IMR-90 (cell line): ENCODE data around the gene GCG. TPM values are rescaled to one million over a fixed set of nuclear protein-coding genes. Genes with fewer than 3 reads are reported as not detected.

ENCODE experiments used
- ATAC-seq: fragments of 200-7000 bp; cut with Tn5 transposase; 2 replicates; pipeline ENCODE4 v1.9.1; 2020; ENCODE audit warnings: low read depth, mild to moderate bottlenecking, moderate library complexity
- BruUV-seq: library from RNA; stranded (reverse); fragments of 400-500 nt; replicated peaks from 2 replicates; lab custom pipeline; 2021; lab: Mats Ljungman, UMichigan
- CTCF ChIA-PET: fragments of 300-600 bp; formaldehyde crosslinking; extraction: SDS; loops from one replicate; lab custom pipeline; 2021; ENCODE audit warnings: antibody characterized with exemption; lab: Yijun Ruan, JAX
- POLR2A ChIA-PET: fragments of 300-600 bp; sonication (Branson Sonifier 250); formaldehyde crosslinking; loops from one replicate; lab custom pipeline; 2022; ENCODE audit warnings: antibody characterized with exemption; ENCODE audit not compliant: unreplicated experiment; lab: Charles Lee
- DNase-seq: peaks from one replicate; pipeline ENCODE4 v3.0.0; 2013
- H2AFZ ChIP-seq: replicated peaks from 2 replicates; pipeline ENCODE3; 2013; ENCODE audit warnings: low read length, mild to moderate bottlenecking; ENCODE audit not compliant: poor library complexity
- H2AK5ac ChIP-seq: 2 replicates; pipeline ENCODE4 v1.6.1; 2013; ENCODE audit warnings: low read depth, low read length, inconsistent platforms
- H2AK9ac ChIP-seq: replicated peaks from 2 replicates; pipeline ENCODE3; 2013; ENCODE audit warnings: mild to moderate bottlenecking, low read depth, low read length, moderate library complexity; ENCODE audit not compliant: poor library complexity
- H2BK120ac ChIP-seq: 2 replicates; pipeline ENCODE4 v1.6.1; 2013; ENCODE audit warnings: low read depth, low read length, inconsistent platforms
- H2BK15ac ChIP-seq: 3 replicates; pipeline ENCODE4 v1.6.1; 2013; ENCODE audit warnings: low read depth, low read length, inconsistent platforms
- H2BK20ac ChIP-seq: 2 replicates; pipeline ENCODE4 v1.6.1; 2013; ENCODE audit warnings: low read depth, mild to moderate bottlenecking, inconsistent platforms, low read length, moderate library complexity
- H2BK5ac ChIP-seq: 2 replicates; pipeline ENCODE4 v1.6.1; 2013; ENCODE audit warnings: mild to moderate bottlenecking, low read depth, low read length, inconsistent platforms; ENCODE audit not compliant: poor library complexity, severe bottlenecking
- H3K14ac ChIP-seq: replicated peaks from 2 replicates; pipeline ENCODE4 v1.6.1; 2013; ENCODE audit warnings: low read depth, low read length, inconsistent platforms
- H3K18ac ChIP-seq: 2 replicates; pipeline ENCODE4 v1.6.1; 2013; ENCODE audit warnings: low read depth, low read length, control low read depth
- H3K23ac ChIP-seq: 2 replicates; pipeline ENCODE4 v1.6.1; 2013; ENCODE audit warnings: low read depth, low read length, inconsistent platforms
- H3K27ac ChIP-seq: 2 replicates; pipeline ENCODE4 v1.5.1; 2013; ENCODE audit warnings: mild to moderate bottlenecking, control low read depth, low read length; ENCODE audit not compliant: insufficient read depth
- H3K27me3 ChIP-seq: 2 replicates; pipeline ENCODE4 v1.6.1; 2013; ENCODE audit warnings: low read length; ENCODE audit not compliant: control insufficient read depth, insufficient read depth
- H3K36me3 ChIP-seq: 2 replicates; pipeline ENCODE4 v1.6.1; 2013; ENCODE audit warnings: low read length, mixed read lengths; ENCODE audit not compliant: control insufficient read depth, insufficient read depth
- H3K4ac ChIP-seq: 2 replicates; pipeline ENCODE4 v1.6.1; 2013; ENCODE audit warnings: low read depth, low read length, inconsistent platforms
- H3K4me1 ChIP-seq: 2 replicates; pipeline ENCODE4 v1.6.1; 2013; ENCODE audit warnings: low read length, mixed read lengths; ENCODE audit not compliant: control insufficient read depth, insufficient read depth
- H3K4me2 ChIP-seq: 2 replicates; pipeline ENCODE4 v1.6.1; 2013; ENCODE audit warnings: low read depth, mild to moderate bottlenecking, control low read depth, low read length, moderate library complexity
- H3K4me3 ChIP-seq: 2 replicates; pipeline ENCODE4 v1.5.1; 2013; ENCODE audit warnings: low read depth, mild to moderate bottlenecking, control low read depth, low read length, moderate library complexity; ENCODE audit not compliant: insufficient read depth
- H3K56ac ChIP-seq: 2 replicates; pipeline ENCODE4 v1.6.1; 2013; ENCODE audit warnings: low read length, inconsistent platforms; ENCODE audit not compliant: insufficient read depth; ENCODE audit errors: extremely low read depth
- H3K79me1 ChIP-seq, 2 experiments: 2 replicates each; pipeline ENCODE4 v1.6.1; 2013; ENCODE audit warnings: low read length in 2 of 2, inconsistent platforms in 1 of 2, low read depth in 1 of 2
- H3K9ac ChIP-seq: 2 replicates; pipeline ENCODE4 v1.6.1; 2013; ENCODE audit warnings: low read depth, low read length, control low read depth
- H3K9me1 ChIP-seq: 2 replicates; pipeline ENCODE4 v1.6.1; 2013; ENCODE audit warnings: low read length, inconsistent platforms; ENCODE audit not compliant: insufficient read depth
- H3K9me3 ChIP-seq: 2 replicates; pipeline ENCODE4 v1.6.1; 2013; ENCODE audit warnings: low read length; ENCODE audit not compliant: control insufficient read depth, insufficient read depth
- H4K20me1 ChIP-seq: 2 replicates; pipeline ENCODE4 v1.6.1; 2013; ENCODE audit warnings: low read length, inconsistent platforms; ENCODE audit not compliant: insufficient read depth
- H4K5ac ChIP-seq: 2 replicates; pipeline ENCODE4 v1.6.1; 2013; ENCODE audit warnings: mild to moderate bottlenecking, low read depth, low read length, control low read depth
- H4K8ac ChIP-seq, 2 experiments: 2 replicates each; pipeline ENCODE4 v1.6.1; 2013; ENCODE audit warnings: low read depth in 2 of 2, low read length in 2 of 2, control low read depth in 1 of 2, inconsistent platforms in 1 of 2
- H4K91ac ChIP-seq: 2 replicates; pipeline ENCODE4 v1.6.1; 2013; ENCODE audit warnings: low read depth, low read length, inconsistent platforms; ENCODE audit not compliant: insufficient read depth
- CEBPB ChIP-seq: IDR thresholded peaks from 2 replicates; pipeline ENCODE4 v1.6.1; 2012; ENCODE audit warnings: low read depth, low read length, improper control_type of control experiment
- CTCF ChIP-seq: conservative IDR thresholded peaks from 2 replicates; pipeline ENCODE4 v1.5.1; 2012; ENCODE audit warnings: mild to moderate bottlenecking, low read depth, low read length, improper control_type of control experiment
- MAZ ChIP-seq: IDR thresholded peaks from 2 replicates; pipeline ENCODE4 v1.6.1; 2012; ENCODE audit warnings: low read depth, mild to moderate bottlenecking, low read length, improper control_type of control experiment, moderate library complexity, borderline replicate concordance
- NFE2L2 ChIP-seq: fragments of 150-350 bp; IDR thresholded peaks from 2 replicates; pipeline ENCODE4 v1.6.1; 2016; ENCODE audit warnings: low read depth, mild to moderate bottlenecking, low read length
- SMC3 ChIP-seq: fragments of 150-350 bp; IDR thresholded peaks from 2 replicates; pipeline ENCODE4 v1.6.1; 2016; ENCODE audit warnings: low read depth, mild to moderate bottlenecking, antibody characterized with exemption, low read length, moderate library complexity
- WGBS, 2 experiments: methylation state at CpG; one replicate each; pipeline versions ENCODE4 v1.1.5 to v1.1.7; 2013; ENCODE audit warnings: missing lambda C conversion rate in 2 of 2; ENCODE audit not compliant: insufficient read length in 1 of 2; ENCODE audit errors: extremely low coverage in 2 of 2; 5-methylcytosine and 5-hydroxymethylcytosine counted together
- dilution Hi-C: fragments of 300-500 bp; cut with HindIII; formaldehyde crosslinking; loops from one replicate; pipeline ENCODE4 v1.14.3; 2018; ENCODE audit warnings: low sequenced_read_pairs; ENCODE audit not compliant: unreplicated experiment
- in situ Hi-C: fragments of 300-500 bp; cut with MboI; formaldehyde crosslinking; loops from 3 replicates; pipeline ENCODE4 v1.14.3; 2019; ENCODE audit warnings: low sequenced_read_pairs, inconsistent platforms, mixed read lengths
- intact Hi-C: fragments of 100-400 bp; cut with micrococcal nuclease; formaldehyde crosslinking; loops from 2 replicates; pipeline ENCODE4 v1.10.0; 2022
- polyA plus RNA-seq, 3 experiments: library from polyadenylated mRNA; depleted of rRNA; stranded (reverse); fragments of >200 nt; gene quantifications; 2 replicates each; pipeline ENCODE4 v1.2.3, GENCODE V29; 2012; ENCODE audit warnings: low replicate concordance in 1 of 3
- total RNA-seq: library from RNA; depleted of rRNA; stranded (reverse); fragments of >200 nt; gene quantifications from 2 replicates; pipeline ENCODE4 v1.2.3, GENCODE V29; 2012

The GCG gene
- total and polyA plus RNA-seq, 2 of the 4 experiments (the other 2 are of a cell fraction), result not detected

- ATAC-seq (no peak), DNase-seq (no peak)
- Histone ChIP-seq H4K5ac (no peak overlapping the region), H4K91ac (no peak overlapping the region), H3K4me2 (no peak overlapping the region), H3K9me3 (no peaks in the 10 kb centered on the region), H3K56ac (no peak overlapping the region), H3K14ac (no peak overlapping the region), H2AK5ac (no peak overlapping the region), H3K4me1 (no peaks in the 10 kb centered on the region), H4K20me1 (no peaks in the 10 kb centered on the region), H4K8ac (no peak overlapping the region), H2BK15ac (no peak overlapping the region), H3K9ac (no peak overlapping the region), H3K4me3 (no peak overlapping the region), H3K36me3 (no peaks in the 10 kb centered on the region), H3K4ac (no peak overlapping the region), H3K18ac (no peak overlapping the region), H2AK9ac (no peak overlapping the region), H3K79me1 (no peaks in the 10 kb centered on the region), H2BK20ac (no peak overlapping the region), H2BK5ac (no peak overlapping the region), H3K27ac (no peak overlapping the region), H2AFZ (no peak overlapping the region), H3K23ac (no peak overlapping the region), H2BK120ac (no peak overlapping the region), H3K27me3 (no peaks in the 10 kb centered on the region), H3K9me1 (no peaks in the 10 kb centered on the region)
- in situ Hi-C loops, result no loop called here
- ChIA-PET POLR2A (no interaction called here), CTCF (interaction anchor here (0.6 to 1.6 kb wide), 6 partner anchors 9 to 569 kb away, joined by 3 to 7 read pairs (median 4); no protein-coding TSS in a partner anchor)
- TF ChIP-seq MAZ (no peak), SMC3 (no peak), CEBPB (no peak), NFE2L2 (no peak), CTCF (no peak)
- BruUV-seq, result no TSS peak
- WGBS, 2 experiments, result 50% methylated on average over 1 of the region's 3 CpGs; no CpG with 5 or more reads in 1 of the 2 experiments
- dilution Hi-C loops, result no loop called here
- intact Hi-C loops, result no loop called here
These were observed 4.1 kb upstream of the GCG start for GRCh38 chr2:162156149-162156548.
